IPS-11a (cell line): ENCODE measurements around the gene PIP5KL1.

Experiments used
- H3K4me3 ChIP-seq: one replicate; pipeline ENCODE4 v1.5.1; 2013; ENCODE audit warnings: low read depth, low read length, control low read depth

The PIP5KL1 gene

GRCh38 chr9:127934986-127935385 is 4.4 kb upstream of the PIP5KL1 start:
- H3K4me3 ChIP-seq: no peak overlapping the region

GRCh38 chr9:127934248-127934647 is 3.7 kb upstream of the PIP5KL1 start:
- H3K4me3 ChIP-seq: no peak overlapping the region

GRCh38 chr9:127931092-127931881 is 710 bp upstream of the PIP5KL1 start:
- H3K4me3 ChIP-seq: peak overlapping the region; percentile 50

- H3K4me3 ChIP-seq: no peak overlapping the region
These were observed 975 bp downstream of the PIP5KL1 start for GRCh38 chr9:127929625-127929979.

- no peak overlapping the region for H3K4me3 ChIP-seq
These were observed 1.6 kb downstream of the PIP5KL1 start for GRCh38 chr9:127928676-127929624.

GRCh38 chr9:127927988-127928675 is 2.4 kb downstream of the PIP5KL1 start:
- peak overlapping the region; percentile 17 for H3K4me3 ChIP-seq

- H3K4me3 ChIP-seq: peak overlapping the region; percentile 72
These were observed 3.2 kb downstream of the PIP5KL1 start for GRCh38 chr9:127927201-127927987.

GRCh38 chr9:127926906-127927200 is 3.7 kb downstream of the PIP5KL1 start:
- peak overlapping the region; percentile 72 for H3K4me3 ChIP-seq

GRCh38 chr9:127925959-127926905 is 4.3 kb downstream of the PIP5KL1 start:
- H3K4me3 ChIP-seq: peak overlapping the region; percentile 72

- H3K4me3 ChIP-seq: no peak overlapping the region
These were observed 5.7 kb downstream of the PIP5KL1 start for GRCh38 chr9:127924736-127925444.

GRCh38 chr9:127923771-127924170 is 6.8 kb downstream of the PIP5KL1 start:
- no peak overlapping the region for H3K4me3 ChIP-seq

GRCh38 chr9:127923046-127923445 is 7.5 kb downstream of the PIP5KL1 start:
- H3K4me3 ChIP-seq: no peak overlapping the region

GRCh38 chr9:127921557-127922120 is 8.9 kb downstream of the PIP5KL1 start:
- no peak overlapping the region for H3K4me3 ChIP-seq

- no peak overlapping the region for H3K4me3 ChIP-seq
These were observed 9.8 kb downstream of the PIP5KL1 start for GRCh38 chr9:127920794-127921193.

GRCh38 chr9:127919253-127919815 is 11.2 kb downstream of the PIP5KL1 start:
- no peak overlapping the region for H3K4me3 ChIP-seq

- no peak overlapping the region for H3K4me3 ChIP-seq
These were observed 12.1 kb downstream of the PIP5KL1 start for GRCh38 chr9:127918183-127919107.

GRCh38 chr9:127917603-127918002 is 13.0 kb downstream of the PIP5KL1 start:
- H3K4me3 ChIP-seq: no peak overlapping the region
